Sciatic nerve (tissue), 2 donors: ENCODE measurements around the gene NR1I3. TPM values are rescaled to one million over a fixed set of nuclear protein-coding genes. Genes with fewer than 3 reads are reported as not detected.
"Not testable (repeated sequence)": the region's sequence is repeated elsewhere in the genome, so short reads cannot be mapped to it uniquely, and the experiment has no call there.

Source experiments
- ATAC-seq: fragments of 200-7000 bp; cut with Tn5 transposase; one replicate; pipeline ENCODE4 v1.9.1; 2020; ENCODE audit warnings: mild to moderate bottlenecking, moderate library complexity
- DNase-seq: peaks from one replicate; pipeline ENCODE4 v3.0.0-alpha.2; 2020; ENCODE audit warnings: low spot score
- intact Hi-C: fragments of 100-400 bp; cut with DNase I; formaldehyde crosslinking; loops from one replicate; pipeline ENCODE4 v1.14.2; 2022
- total RNA-seq: library from RNA; stranded (reverse); fragmentation: NEBNext Ultra II Directional; extraction: Animal tissue kit (Norgen Biotek cat#: 25700); gene quantifications from one replicate; pipeline ENCODE4 v1.2.1, GENCODE V29; 2021
- donor health status: DM: no; HTN: no; CAD: no.
- donor health status: DM: no; HTN: no; CAD: no.

The NR1I3 gene
- total RNA-seq, 1 donor from 2014 or later: not detected

GRCh38 chr1:161255955-161256520 lies 18.0 kb upstream of the NR1I3 start:
- DNase-seq, ATAC-seq, intact Hi-C loops: not testable (repeated sequence)

GRCh38 chr1:161255302-161255701 lies 17.3 kb upstream of the NR1I3 start:
- DNase-seq, intact Hi-C loops, ATAC-seq: not testable (repeated sequence)

GRCh38 chr1:161251579-161251978 lies 13.6 kb upstream of the NR1I3 start:
- intact Hi-C loops: no loop called here
- DNase-seq: no peak
- no peak for ATAC-seq

- intact Hi-C loops: no loop called here
- ATAC-seq (no peak), DNase-seq (no peak)
Observed at GRCh38 chr1:161250829-161251228, 12.8 kb upstream of the NR1I3 start.

- intact Hi-C loops, ATAC-seq, DNase-seq: not testable (repeated sequence)
Observed at GRCh38 chr1:161250100-161250499, 12.1 kb upstream of the NR1I3 start.

- ATAC-seq: no peak
- intact Hi-C loops: no loop called here
- DNase-seq: no peak
Observed at GRCh38 chr1:161244888-161245287, 6.9 kb upstream of the NR1I3 start.

- no peak for ATAC-seq
- no peak for DNase-seq
- intact Hi-C loops: no loop called here
Observed at GRCh38 chr1:161242313-161242712, 4.3 kb upstream of the NR1I3 start.

GRCh38 chr1:161241682-161242081 lies 3.7 kb upstream of the NR1I3 start:
- intact Hi-C loops: no loop called here
- no peak for ATAC-seq
- no peak for DNase-seq

GRCh38 chr1:161235957-161236775 lies 1.8 kb downstream of the NR1I3 start:
- DNase-seq (no peak), ATAC-seq (no peak)
- intact Hi-C loops: no loop called here

GRCh38 chr1:161233102-161233501 lies 4.9 kb downstream of the NR1I3 start:
- intact Hi-C loops: no loop called here
- ATAC-seq (no peak), DNase-seq (no peak)

GRCh38 chr1:161230762-161231161 lies 7.2 kb downstream of the NR1I3 start:
- DNase-seq: no peak
- intact Hi-C loops: no loop called here
- ATAC-seq: no peak

- no peak for DNase-seq
- no peak for ATAC-seq
- intact Hi-C loops: loop anchor here (5.0 kb wide), 1 partner anchor 152 kb away; no protein-coding TSS in a partner anchor
Observed at GRCh38 chr1:161229896-161230295, 8.1 kb downstream of the NR1I3 start.

GRCh38 chr1:161228032-161228431 lies 10.0 kb downstream of the NR1I3 start:
- intact Hi-C loops: loop anchor here (5.0 kb wide), 1 partner anchor 154 kb away; no protein-coding TSS in a partner anchor
- ATAC-seq: no peak
- no peak for DNase-seq

- DNase-seq: peak; percentile 92
- intact Hi-C loops: loop anchor here (5.0 kb wide), 1 partner anchor 155 kb away; no protein-coding TSS in a partner anchor
- peak; percentile 63 for ATAC-seq
Observed at GRCh38 chr1:161227196-161227871, 10.7 kb downstream of the NR1I3 start.

GRCh38 chr1:161226759-161227158 lies 11.2 kb downstream of the NR1I3 start:
- intact Hi-C loops: loop anchor here (5.0 kb wide), 1 partner anchor 156 kb away; no protein-coding TSS in a partner anchor
- no peak for ATAC-seq
- DNase-seq: no peak

- no peak for DNase-seq
- ATAC-seq: no peak
- intact Hi-C loops: loop anchor here (5.0 kb wide), 1 partner anchor 156 kb away; no protein-coding TSS in a partner anchor
Observed at GRCh38 chr1:161226320-161226711, 11.7 kb downstream of the NR1I3 start.

GRCh38 chr1:161225534-161226319 lies 12.3 kb downstream of the NR1I3 start, which contains the start of gene TOMM40L:
TOMM40L (plus strand) TSS chr1:161226060; CDS start chr1:161226490, 430 bp downstream.
- peak; percentile 98 for ATAC-seq
- intact Hi-C loops: loop anchor here (5.0 kb wide), 1 partner anchor 157 kb away; no protein-coding TSS in a partner anchor
- peak; percentile 92 for DNase-seq

GRCh38 chr1:161225178-161225533 lies 12.8 kb downstream of the NR1I3 start:
- ATAC-seq (no peak), DNase-seq (peak; percentile 48)
- intact Hi-C loops: loop anchor here (5.0 kb wide), 1 partner anchor 157 kb away; no protein-coding TSS in a partner anchor

GRCh38 chr1:161224695-161225087 lies 13.3 kb downstream of the NR1I3 start:
- intact Hi-C loops: loop anchor here (5.0 kb wide), 1 partner anchor 158 kb away; no protein-coding TSS in a partner anchor
- DNase-seq: peak; percentile 21
- not testable (repeated sequence) for ATAC-seq
